HepG2 (cell line): ENCODE data around the gene P2RY11. TPM values are rescaled to one million over a fixed set of nuclear protein-coding genes. Genes with fewer than 3 reads are reported as not detected.

Experiments used
- ARID2 ChIP-seq: sonication (generic); formaldehyde crosslinking; IDR thresholded peaks from 2 replicates; pipeline ENCODE4 v1.8.1; 2022; ENCODE audit warnings: mild to moderate bottlenecking, missing genetic modification reagents, borderline replicate concordance
- CEBPG ChIP-seq: IDR thresholded peaks from 2 replicates; pipeline ENCODE4 v1.6.1; 2016
- CENPBD1 ChIP-seq: sonication (generic); formaldehyde crosslinking; IDR thresholded peaks from 2 replicates; pipeline ENCODE4 v1.8.0; 2022; ENCODE audit warnings: missing genetic modification reagents, low read depth, mild to moderate bottlenecking, borderline replicate concordance
- FOXM1 ChIP-seq: sonication (generic); formaldehyde crosslinking; IDR thresholded peaks from 2 replicates; pipeline ENCODE4 v1.5.0; 2020; ENCODE audit warnings: missing genetic modification reagents
- GATAD2A ChIP-seq: IDR thresholded peaks from 2 replicates; pipeline ENCODE4 v1.6.1; 2016
- HOMEZ ChIP-seq: IDR thresholded peaks from 2 replicates; pipeline ENCODE4 v1.6.1; 2016; ENCODE audit warnings: low read depth
- IRF2 ChIP-seq: IDR thresholded peaks from 2 replicates; pipeline ENCODE4 v1.6.1; 2018; ENCODE audit warnings: missing genetic modification reagents, missing compliant biosample characterization
- JUN ChIP-seq: sonication (generic); formaldehyde crosslinking; IDR thresholded peaks from 2 replicates; pipeline ENCODE4 v1.4.0; 2020; ENCODE audit warnings: mild to moderate bottlenecking, missing genetic modification reagents
- KDM6A ChIP-seq: IDR thresholded peaks from 2 replicates; pipeline ENCODE4 v1.6.1; 2016; ENCODE audit warnings: low read depth
- MBNL3 ChIP-seq: fragments of 250-450 bp; sonication (Bioruptor Pico); conservative IDR thresholded peaks from 2 replicates; pipeline ENCODE4 v1.8.0; 2022; ENCODE audit warnings: mild to moderate bottlenecking, inconsistent platforms
- MEIS2 ChIP-seq: sonication (generic); formaldehyde crosslinking; IDR thresholded peaks from 2 replicates; pipeline ENCODE4 v1.9.0; 2021; ENCODE audit warnings: mild to moderate bottlenecking, missing genetic modification reagents
- MXD3 ChIP-seq: IDR thresholded peaks from 2 replicates; pipeline ENCODE4 v1.6.1; 2016; ENCODE audit warnings: mild to moderate bottlenecking, missing biosample characterization, missing genetic modification reagents
- NFE2L2 ChIP-seq: fragments of 150-350 bp; IDR thresholded peaks from 2 replicates; pipeline ENCODE4 v1.6.1; 2014; ENCODE audit warnings: low read length
- NFKBIZ ChIP-seq: IDR thresholded peaks from 2 replicates; pipeline ENCODE4 v1.6.1; 2018; ENCODE audit warnings: missing genetic modification reagents, missing compliant biosample characterization
- NFYC ChIP-seq: IDR thresholded peaks from 2 replicates; pipeline ENCODE4 v1.6.1; 2016; ENCODE audit warnings: missing genetic modification reagents, missing compliant biosample characterization
- RAD21 ChIP-seq: fragments of 450-650 bp; formaldehyde crosslinking; IDR thresholded peaks from 2 replicates; pipeline ENCODE4 v1.5.0; 2020; ENCODE audit warnings: mild to moderate bottlenecking
- RERE ChIP-seq: IDR thresholded peaks from 2 replicates; pipeline ENCODE4 v1.6.1; 2016; ENCODE audit warnings: low read depth, missing genetic modification reagents, missing compliant biosample characterization
- RFXAP ChIP-seq: sonication (generic); formaldehyde crosslinking; IDR thresholded peaks from 2 replicates; pipeline ENCODE4 v1.4.0; 2020; ENCODE audit warnings: missing genetic modification reagents, borderline replicate concordance
- SNAI1 ChIP-seq: sonication (generic); formaldehyde crosslinking; IDR thresholded peaks from 2 replicates; pipeline ENCODE4 v1.5.0; 2020; ENCODE audit warnings: mild to moderate bottlenecking, missing genetic modification reagents, borderline replicate concordance
- SOX13 ChIP-seq, 3 experiments: fragments of 450-650 bp in 1 of 3; sonication (generic) in 1 of 3; formaldehyde crosslinking in 1 of 3; IDR thresholded peaks in 2 of 3; conservative IDR thresholded peaks in 1 of 3; 2 replicates each; pipeline versions ENCODE4 v1.5.0 to v1.6.1; 2016 to 2020; ENCODE audit warnings: antibody characterized with exemption in 1 of 3, mild to moderate bottlenecking in 1 of 3, missing compliant biosample characterization in 1 of 3, missing genetic modification reagents in 1 of 3, moderate library complexity in 1 of 3
- ZBTB42 ChIP-seq: sonication (generic); formaldehyde crosslinking; IDR thresholded peaks from 2 replicates; pipeline ENCODE4 v1.5.0; 2020; ENCODE audit warnings: mild to moderate bottlenecking, missing genetic modification reagents
- ZNF275 ChIP-seq: sonication (generic); formaldehyde crosslinking; IDR thresholded peaks from 2 replicates; pipeline ENCODE4 v1.8.0; 2022; ENCODE audit warnings: missing genetic modification reagents, mild to moderate bottlenecking, inconsistent platforms, borderline replicate concordance
- polyA plus RNA-seq, 8 experiments: library from polyadenylated mRNA; depleted of rRNA in 3 of 8; stranded (reverse) in 7 of 8; unstranded in 1 of 8; fragments of >200 nt; fragmentation: Illumina TruSeq in 4 of 8; extraction: Trizol in 4 of 8; gene quantifications; 2 replicates each; pipeline versions ENCODE4 v1.2.1 to v1.2.3, GENCODE V29; 2011 to 2016; ENCODE audit warnings: low read depth in 4 of 8, missing spikeins in 1 of 8, mixed read lengths in 1 of 8; ENCODE audit not compliant: insufficient read depth in 1 of 8
- total RNA-seq, 5 experiments: library from RNA; depleted of rRNA; stranded (reverse); fragments of >200 nt; fragmentation: Illumina TruSeq; extraction: Trizol; gene quantifications; 2 replicates each; pipeline ENCODE4 v1.2.3, GENCODE V29; 2016; ENCODE audit warnings: low read depth in 1 of 5

P2RY11 gene
- total and polyA plus RNA-seq, 2 of the 13 experiments (the other 11 are each of a cell fraction or from before 2014, with no cell fraction given): 4.0 to 7.8 TPM

- no peak for TF ChIP-seq IRF2 (CRISPR knock-in tag)
- no peak for TF ChIP-seq RFXAP
- no peak for TF ChIP-seq HOMEZ
- no peak for TF ChIP-seq SNAI1 (CRISPR knock-in tag)
- no peak for TF ChIP-seq NFYC (CRISPR knock-in tag)
- TF ChIP-seq ZBTB42 (CRISPR knock-in tag): no peak
- TF ChIP-seq FOXM1: no peak
- no peak for TF ChIP-seq SOX13 (IDR thresholded peaks at IDR 0.05)
- TF ChIP-seq SOX13 (CRISPR knock-in tag; conservative IDR thresholded peaks at IDR 0.05 in 1 of 2, IDR thresholded peaks at IDR 0.05 in 1 of 2): no peak; a peak in 1 of 4 replicates
- TF ChIP-seq RERE (CRISPR knock-in tag): no peak
- TF ChIP-seq ARID2 (CRISPR knock-in tag): no peak
- TF ChIP-seq MXD3: no peak
- no peak for TF ChIP-seq KDM6A (CRISPR knock-in tag)
- no peak for TF ChIP-seq JUN
- TF ChIP-seq CENPBD1 (CRISPR knock-in tag): no peak
- TF ChIP-seq NFE2L2: no peak
- peak; percentile 36; the same call in 1 of the 2 replicates for TF ChIP-seq RAD21 (CRISPR knock-in tag)
- TF ChIP-seq GATAD2A (CRISPR knock-in tag): no peak
- no peak for TF ChIP-seq ZNF275
- no peak for TF ChIP-seq MBNL3 (CRISPR knock-in tag)
- 0 out of 2 replicates have a peak, but pooled peaks have one; percentile 5 for TF ChIP-seq NFKBIZ (CRISPR knock-in tag)
- no peak for TF ChIP-seq CEBPG
- TF ChIP-seq MEIS2 (CRISPR knock-in tag): no peak
Measured at GRCh38 chr19:10112895-10113591, 1.6 kb downstream of the P2RY11 start (continued).
